Measurements from ENCODE around the gene IL20RA. TPM values are rescaled to one million over a fixed set of nuclear protein-coding genes. Genes with fewer than 3 reads are reported as not detected.
A peak's percentile ranks its signal among the peaks of the same experiment; 100 is the strongest.
"Not testable (repeated sequence)": the region's sequence is repeated elsewhere in the genome, so short reads cannot be mapped to it uniquely, and the experiment has no call there.

The IL20RA gene, protein sequence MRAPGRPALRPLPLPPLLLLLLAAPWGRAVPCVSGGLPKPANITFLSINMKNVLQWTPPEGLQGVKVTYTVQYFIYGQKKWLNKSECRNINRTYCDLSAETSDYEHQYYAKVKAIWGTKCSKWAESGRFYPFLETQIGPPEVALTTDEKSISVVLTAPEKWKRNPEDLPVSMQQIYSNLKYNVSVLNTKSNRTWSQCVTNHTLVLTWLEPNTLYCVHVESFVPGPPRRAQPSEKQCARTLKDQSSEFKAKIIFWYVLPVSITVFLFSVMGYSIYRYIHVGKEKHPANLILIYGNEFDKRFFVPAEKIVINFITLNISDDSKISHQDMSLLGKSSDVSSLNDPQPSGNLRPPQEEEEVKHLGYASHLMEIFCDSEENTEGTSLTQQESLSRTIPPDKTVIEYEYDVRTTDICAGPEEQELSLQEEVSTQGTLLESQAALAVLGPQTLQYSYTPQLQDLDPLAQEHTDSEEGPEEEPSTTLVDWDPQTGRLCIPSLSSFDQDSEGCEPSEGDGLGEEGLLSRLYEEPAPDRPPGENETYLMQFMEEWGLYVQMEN
- total RNA-seq (2014; rRNA removed; shearing (Covaris generic)): 0.26 and 0.28 TPM in 2 replicates

DNA sequence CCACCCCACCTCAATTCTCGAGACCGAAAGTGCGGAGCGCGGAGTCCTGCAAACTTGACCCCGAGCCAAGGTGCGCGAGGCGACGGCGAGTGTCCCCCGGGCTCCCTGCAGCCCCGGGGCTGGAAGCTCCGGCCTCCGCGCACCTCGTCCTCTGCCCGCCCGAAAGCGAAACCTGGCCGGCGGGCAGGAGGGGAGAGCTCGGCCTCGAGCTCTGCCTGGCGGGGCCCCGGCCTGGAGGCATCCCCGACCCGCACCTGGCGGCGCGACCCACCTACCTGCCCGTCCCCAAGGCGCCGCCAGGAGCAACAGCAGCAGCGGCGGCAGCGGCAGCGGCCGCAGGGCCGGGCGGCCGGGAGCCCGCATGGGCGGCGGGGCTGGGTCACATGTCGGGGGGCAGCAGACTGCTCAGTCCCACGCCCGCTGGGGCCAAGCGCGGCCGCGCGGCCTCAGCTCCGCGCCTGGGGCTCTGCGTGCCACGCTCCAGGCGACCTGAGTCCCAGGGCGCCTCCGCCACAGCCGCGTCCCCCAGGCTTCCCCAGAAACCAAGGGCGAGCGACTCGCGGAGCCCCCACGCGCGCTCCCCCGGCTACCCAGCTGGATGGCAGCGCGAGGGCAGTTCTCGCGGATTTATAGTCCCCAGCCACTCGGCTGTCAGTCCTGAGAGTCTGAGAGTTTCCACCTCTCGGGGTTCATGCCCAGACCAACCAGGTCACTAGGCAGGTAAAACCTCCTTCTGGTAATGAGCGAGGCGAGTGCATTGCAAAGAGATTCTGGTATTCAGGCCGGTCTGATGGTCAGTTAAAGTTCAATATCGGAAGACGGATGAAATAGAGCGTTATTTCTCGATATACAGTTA lies at the start of gene IL20RA:
IL20RA (minus strand) TSS at position 600 of the 856 bp plus-strand sequence; CDS start at position 363, 237 bp downstream.
- Histone ChIP-seq H3K4me3 (ENCODE audit: insufficient read depth, low read depth, low read length) (peak within 1 kb of the TSS; percentile 63), H3K36me3 (replicated peaks; ENCODE audit: control insufficient read depth, insufficient read depth, low read length) (no peaks in the 10 kb centered on the region), H3K27me3 (ENCODE audit: control insufficient read depth, insufficient read depth, low read length) (peaks cover 33% of the 10 kb centered on the region)
- peak; percentile 84 for DNase-seq

DNA sequence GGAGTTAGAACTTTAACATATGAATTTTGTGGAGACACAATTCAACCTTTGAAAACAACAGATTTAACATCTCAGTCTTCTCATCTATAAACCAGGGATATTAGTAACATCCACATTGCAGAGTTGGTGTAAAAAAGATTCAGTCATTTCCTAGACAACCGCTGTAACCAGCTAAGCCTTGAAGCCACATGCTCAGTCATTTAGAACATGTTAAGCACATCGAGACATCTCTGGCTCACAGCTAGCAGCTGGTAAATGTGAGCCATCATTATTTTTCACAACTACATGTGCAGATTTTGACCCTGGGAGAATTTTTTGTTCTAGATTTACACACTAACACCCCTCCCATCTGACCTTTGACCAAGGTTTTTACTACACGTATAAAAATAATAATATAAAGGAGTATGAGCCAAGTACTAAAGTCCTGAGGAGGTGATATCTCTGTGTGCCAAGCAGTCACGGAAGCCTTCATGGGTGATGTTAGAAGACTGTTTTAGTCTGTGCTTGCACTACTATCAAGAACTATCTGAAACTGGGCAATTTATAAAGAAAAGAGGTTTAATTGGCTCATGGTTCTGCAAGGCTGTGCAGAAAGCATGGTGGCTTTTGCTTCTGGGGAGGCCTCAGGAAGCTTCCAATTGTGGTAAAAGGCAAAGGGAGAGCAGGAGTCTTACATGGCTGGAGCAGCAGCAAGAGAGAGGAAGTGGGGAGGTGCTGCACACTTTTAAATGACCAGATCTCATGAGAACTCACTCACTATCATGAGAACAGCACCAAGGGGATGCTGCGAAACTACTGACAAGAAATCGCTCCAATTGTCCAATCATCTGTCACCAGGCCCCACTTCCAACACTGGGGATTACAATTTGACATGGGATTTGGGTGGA lies 48.7 kb upstream of the IL20RA start:
- H3K27me3 ChIP-seq (ENCODE audit: control insufficient read depth, insufficient read depth, low read length): no peaks in the 10 kb centered on the region
- DNase-seq: no peak
- no peaks in the 10 kb centered on the region for H3K36me3 ChIP-seq (replicated peaks; ENCODE audit: control insufficient read depth, insufficient read depth, low read length)
- no peak overlapping the region for H3K4me3 ChIP-seq (ENCODE audit: insufficient read depth, low read depth, low read length)

DNA sequence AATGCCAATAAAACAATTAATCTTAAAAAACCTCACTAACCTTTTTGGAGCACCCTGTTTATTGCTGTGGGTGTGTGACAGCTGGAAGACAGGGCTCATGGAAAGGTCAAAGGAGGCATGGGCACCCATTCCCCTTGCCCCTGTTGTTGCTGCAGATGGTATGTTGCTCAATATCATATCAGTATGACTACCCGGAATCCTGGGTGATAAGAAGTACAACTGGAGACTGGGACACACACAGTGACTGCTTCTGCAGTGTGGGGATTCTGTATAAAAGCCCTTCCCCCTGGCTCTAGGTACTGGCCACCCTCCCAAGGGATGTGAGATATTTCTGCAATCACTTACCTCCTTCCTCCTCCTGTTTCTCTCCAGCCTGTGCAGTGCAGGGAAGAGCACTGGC lies 47.3 kb upstream of the IL20RA start:
- no peak for DNase-seq
- Histone ChIP-seq H3K27me3 (ENCODE audit: control insufficient read depth, insufficient read depth, low read length) (no peaks in the 10 kb centered on the region), H3K4me3 (ENCODE audit: insufficient read depth, low read depth, low read length) (no peak overlapping the region), H3K36me3 (replicated peaks; ENCODE audit: control insufficient read depth, insufficient read depth, low read length) (no peaks in the 10 kb centered on the region)

DNA sequence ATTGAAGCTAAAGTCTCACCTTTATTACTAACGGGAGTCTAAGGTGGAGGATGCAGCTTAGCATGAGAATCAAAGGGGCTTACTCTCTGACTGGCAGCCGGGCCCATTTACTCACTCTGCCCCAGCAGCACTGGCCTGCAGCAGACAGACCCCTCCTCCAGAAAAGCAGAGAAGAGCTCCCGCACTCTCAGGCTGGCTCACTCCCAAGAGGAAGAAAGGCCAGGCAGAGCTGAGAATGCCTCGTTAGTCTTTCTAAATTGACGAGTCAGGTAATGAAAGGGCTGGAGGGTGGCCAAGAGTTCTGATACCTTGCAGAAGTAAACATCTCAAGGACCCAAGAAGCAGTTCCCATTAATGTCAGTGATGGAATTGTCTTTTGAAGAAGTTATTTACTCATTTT lies 44.5 kb upstream of the IL20RA start:
- no peaks in the 10 kb centered on the region for H3K36me3 ChIP-seq (replicated peaks; ENCODE audit: control insufficient read depth, insufficient read depth, low read length)
- no peaks in the 10 kb centered on the region for H3K27me3 ChIP-seq (ENCODE audit: control insufficient read depth, insufficient read depth, low read length)
- DNase-seq: no peak
- H3K4me3 ChIP-seq (ENCODE audit: insufficient read depth, low read depth, low read length): no peak overlapping the region

DNA sequence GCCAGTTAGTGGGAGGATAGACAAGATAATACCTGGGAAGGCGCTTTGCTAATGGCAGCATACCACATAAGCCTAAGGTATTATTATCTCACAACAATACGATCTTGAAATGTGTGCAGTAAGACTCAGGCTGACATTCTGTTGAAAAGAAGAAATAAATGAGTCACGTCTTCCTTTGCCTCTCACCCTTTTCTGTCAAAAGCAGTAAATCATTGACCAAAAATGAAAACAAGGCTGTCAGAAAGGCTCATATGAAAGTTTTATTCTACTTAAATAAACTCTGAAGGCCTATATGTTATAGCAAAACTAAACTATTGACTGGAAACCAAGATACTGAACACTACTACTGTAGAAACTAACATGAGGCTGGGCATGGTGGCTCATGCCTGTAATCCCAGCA lies 43.1 kb upstream of the IL20RA start:
- Histone ChIP-seq H3K27me3 (ENCODE audit: control insufficient read depth, insufficient read depth, low read length) (no peaks in the 10 kb centered on the region), H3K4me3 (ENCODE audit: insufficient read depth, low read depth, low read length) (no peak overlapping the region), H3K36me3 (replicated peaks; ENCODE audit: control insufficient read depth, insufficient read depth, low read length) (no peaks in the 10 kb centered on the region)
- DNase-seq: no peak

DNA sequence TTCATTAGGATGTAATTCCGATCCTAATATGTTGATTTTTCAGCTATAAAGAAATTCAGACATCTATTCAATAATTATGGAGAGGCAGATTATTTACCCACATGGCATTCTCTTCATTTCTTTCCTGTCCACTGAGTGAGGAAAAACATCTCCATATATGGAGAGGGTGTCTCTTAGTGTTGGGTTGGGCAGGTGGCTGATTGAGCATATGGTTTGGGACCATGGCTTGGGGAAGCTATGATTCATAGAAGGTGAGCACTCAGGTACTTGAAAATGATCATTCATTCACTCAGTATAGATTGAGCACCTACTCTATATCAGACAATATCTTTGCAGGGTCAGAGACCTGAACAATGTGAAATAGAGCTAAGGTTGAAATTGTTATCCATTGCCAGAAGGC lies 41.3 kb upstream of the IL20RA start:
- Histone ChIP-seq H3K36me3 (replicated peaks; ENCODE audit: control insufficient read depth, insufficient read depth, low read length) (no peaks in the 10 kb centered on the region), H3K27me3 (ENCODE audit: control insufficient read depth, insufficient read depth, low read length) (no peaks in the 10 kb centered on the region), H3K4me3 (ENCODE audit: insufficient read depth, low read depth, low read length) (no peak overlapping the region)
- no peak for DNase-seq

DNA sequence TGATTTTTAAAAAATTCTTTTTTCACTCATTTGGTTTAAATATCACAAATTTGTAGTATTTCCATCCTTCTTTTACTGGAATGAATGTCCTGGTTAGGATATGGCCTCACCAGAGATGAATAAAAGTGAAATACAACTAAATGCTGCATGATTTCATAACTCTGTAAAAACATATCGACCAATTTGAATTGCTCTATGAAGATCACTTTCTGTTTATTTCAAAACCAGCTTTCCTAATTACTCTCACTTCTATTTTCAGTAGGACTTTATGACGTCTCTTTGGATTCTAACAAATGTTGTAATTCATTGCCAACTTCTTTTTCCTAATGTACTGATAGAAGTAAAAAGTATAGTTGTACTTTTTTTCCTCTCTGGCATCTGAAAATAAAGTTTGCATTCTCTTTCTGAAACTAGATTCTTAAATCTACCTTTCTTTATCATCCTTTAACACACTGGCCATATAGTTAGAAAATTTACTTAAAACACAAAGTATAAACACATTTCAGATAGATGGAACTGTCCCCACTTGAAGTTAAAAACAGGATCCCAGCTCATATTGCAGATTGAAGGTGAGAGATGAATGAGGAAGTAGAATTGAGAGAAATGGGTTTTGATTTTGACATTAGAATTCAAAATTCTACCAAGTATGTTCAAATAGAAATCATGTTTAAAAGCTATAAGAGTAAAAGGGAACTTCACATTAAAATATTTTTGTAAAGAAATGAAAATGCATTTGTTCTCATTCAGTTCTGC lies 40.3 kb upstream of the IL20RA start:
- H3K4me3 ChIP-seq (ENCODE audit: insufficient read depth, low read depth, low read length): no peak overlapping the region
- no peaks in the 10 kb centered on the region for H3K27me3 ChIP-seq (ENCODE audit: control insufficient read depth, insufficient read depth, low read length)
- H3K36me3 ChIP-seq (replicated peaks; ENCODE audit: control insufficient read depth, insufficient read depth, low read length): no peaks in the 10 kb centered on the region
- DNase-seq: no peak

DNA sequence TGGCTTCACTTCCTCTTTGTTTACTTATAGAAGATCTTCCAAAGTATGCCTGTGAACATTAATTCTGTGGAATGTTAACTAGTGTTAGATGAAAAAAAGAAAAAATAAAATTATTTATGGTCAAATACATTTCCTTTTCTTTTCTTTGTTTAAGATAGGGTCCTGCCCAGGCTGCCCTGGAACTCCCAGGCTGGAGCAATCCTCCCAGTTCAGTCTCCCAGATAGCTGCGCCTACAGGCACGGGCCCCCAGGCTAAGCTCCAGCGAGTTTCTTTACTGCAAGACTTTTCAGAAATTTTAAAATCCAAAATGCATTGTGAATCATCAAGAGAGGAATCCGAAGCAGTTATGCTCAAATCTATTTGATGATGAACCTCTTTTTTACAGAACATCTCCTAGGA lies 39.3 kb upstream of the IL20RA start:
- DNase-seq: no peak
- Histone ChIP-seq H3K36me3 (replicated peaks; ENCODE audit: control insufficient read depth, insufficient read depth, low read length) (no peaks in the 10 kb centered on the region), H3K4me3 (ENCODE audit: insufficient read depth, low read depth, low read length) (no peak overlapping the region), H3K27me3 (ENCODE audit: control insufficient read depth, insufficient read depth, low read length) (no peaks in the 10 kb centered on the region)

DNA sequence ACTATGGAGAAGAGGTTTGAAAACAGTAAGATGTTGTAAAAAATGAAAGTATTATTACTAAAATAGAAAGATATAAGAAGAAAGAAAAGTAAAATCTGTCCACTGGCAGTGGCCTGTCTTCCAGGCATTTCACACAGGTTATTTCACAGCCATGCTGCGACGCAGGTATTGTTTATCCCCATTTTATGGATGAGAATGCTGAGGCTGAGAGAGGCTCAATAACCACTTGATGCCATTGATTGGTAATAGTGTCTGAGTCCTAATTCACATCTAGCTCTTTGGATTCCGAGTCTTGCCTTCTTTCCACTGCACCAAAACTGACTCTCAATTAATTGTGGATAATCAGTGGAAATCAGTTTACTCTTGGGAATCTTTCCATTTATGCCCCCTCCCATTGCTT lies 37.2 kb upstream of the IL20RA start:
- no peak for DNase-seq
- H3K4me3 ChIP-seq (ENCODE audit: insufficient read depth, low read depth, low read length): no peak overlapping the region
- H3K36me3 ChIP-seq (replicated peaks; ENCODE audit: control insufficient read depth, insufficient read depth, low read length): no peaks in the 10 kb centered on the region
- H3K27me3 ChIP-seq (ENCODE audit: control insufficient read depth, insufficient read depth, low read length): no peaks in the 10 kb centered on the region

DNA sequence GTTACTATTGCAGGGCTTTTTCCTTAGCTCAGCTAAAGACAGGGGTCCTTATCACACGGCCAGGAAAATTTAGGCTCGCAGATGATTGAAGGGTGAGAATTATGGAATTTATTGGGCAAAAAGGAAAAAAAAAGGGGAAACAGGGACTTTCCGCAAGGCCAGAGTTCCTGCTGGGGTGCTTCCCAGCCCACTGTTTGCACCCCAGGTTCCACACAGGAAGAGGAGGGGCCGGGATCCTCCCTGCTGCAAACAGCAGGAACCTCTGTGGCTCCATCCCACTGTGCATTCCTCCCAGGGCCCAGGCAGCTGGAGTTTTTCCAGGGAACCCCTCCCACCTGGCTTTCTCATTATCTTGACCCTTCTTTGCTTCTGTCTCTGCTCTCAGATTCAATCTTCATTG lies 35.9 kb upstream of the IL20RA start:
- H3K4me3 ChIP-seq (ENCODE audit: insufficient read depth, low read depth, low read length): no peak overlapping the region
- no peak for DNase-seq
- no peaks in the 10 kb centered on the region for H3K36me3 ChIP-seq (replicated peaks; ENCODE audit: control insufficient read depth, insufficient read depth, low read length)
- no peaks in the 10 kb centered on the region for H3K27me3 ChIP-seq (ENCODE audit: control insufficient read depth, insufficient read depth, low read length)

DNA sequence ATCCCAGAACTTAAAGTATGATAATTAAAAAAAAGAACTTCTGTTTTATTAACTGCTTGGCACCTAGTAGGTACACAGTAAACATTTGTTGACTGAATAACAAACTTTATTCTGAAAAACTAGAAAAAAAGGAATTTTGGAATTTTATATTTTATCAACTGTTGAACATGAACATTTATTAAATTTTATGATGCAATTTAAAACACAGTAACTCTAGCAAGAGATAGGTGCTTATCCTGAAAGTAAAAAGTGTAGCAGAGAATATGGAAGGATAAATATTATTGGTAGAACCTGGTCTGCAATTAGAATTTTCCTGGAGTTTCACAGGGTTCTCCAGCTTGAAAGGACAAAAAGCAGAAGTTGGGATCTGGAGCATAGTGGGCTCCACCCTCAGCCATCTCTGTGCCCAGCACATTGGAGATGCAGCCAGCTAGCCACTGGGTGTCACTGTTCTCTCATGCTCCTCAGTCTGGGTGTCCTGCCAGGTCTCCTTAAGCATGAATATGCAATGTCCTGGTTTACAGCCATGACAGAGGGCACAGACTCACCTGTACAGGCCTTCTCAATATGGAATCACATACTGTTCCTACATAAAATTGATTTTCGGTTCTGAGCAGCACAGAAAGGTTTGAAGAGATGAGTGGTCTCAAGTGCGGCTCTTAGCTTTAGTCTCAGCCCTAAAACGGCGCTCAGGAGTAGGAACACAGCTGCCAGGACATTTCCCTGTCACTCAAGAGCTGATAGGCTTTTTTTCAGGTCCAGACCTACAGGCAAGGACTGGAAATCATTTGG lies 31.7 kb upstream of the IL20RA start:
- no peaks in the 10 kb centered on the region for H3K36me3 ChIP-seq (replicated peaks; ENCODE audit: control insufficient read depth, insufficient read depth, low read length)

DNA sequence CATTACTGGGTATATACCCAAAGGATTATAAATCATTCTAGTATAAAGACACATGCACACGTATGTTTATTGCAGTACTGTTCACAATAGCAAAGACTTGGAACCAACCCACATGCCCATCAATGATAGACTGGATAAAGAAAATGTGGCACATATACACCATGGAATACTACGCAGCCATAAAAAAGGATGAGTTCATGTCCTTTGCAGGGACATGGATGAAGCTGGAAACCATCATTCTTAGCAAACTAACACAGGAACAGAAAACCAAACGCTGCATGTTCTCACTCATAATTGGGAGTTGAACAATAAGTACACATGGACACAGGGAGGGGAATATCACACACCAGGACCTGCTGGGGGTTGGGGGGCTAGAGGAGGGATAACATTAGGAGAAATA lies 31.0 kb upstream of the IL20RA start:
- not testable (repeated sequence) for DNase-seq; H3K4me3 ChIP-seq (ENCODE audit: insufficient read depth, low read depth, low read length); H3K36me3 ChIP-seq (replicated peaks; ENCODE audit: control insufficient read depth, insufficient read depth, low read length); H3K27me3 ChIP-seq (ENCODE audit: control insufficient read depth, insufficient read depth, low read length)

More for the DNA sequence above, 31.7 kb upstream of the IL20RA start:
- Histone ChIP-seq H3K27me3 (ENCODE audit: control insufficient read depth, insufficient read depth, low read length) (no peaks in the 10 kb centered on the region), H3K4me3 (ENCODE audit: insufficient read depth, low read depth, low read length) (no peak overlapping the region)
- peak; percentile 52 for DNase-seq

DNA sequence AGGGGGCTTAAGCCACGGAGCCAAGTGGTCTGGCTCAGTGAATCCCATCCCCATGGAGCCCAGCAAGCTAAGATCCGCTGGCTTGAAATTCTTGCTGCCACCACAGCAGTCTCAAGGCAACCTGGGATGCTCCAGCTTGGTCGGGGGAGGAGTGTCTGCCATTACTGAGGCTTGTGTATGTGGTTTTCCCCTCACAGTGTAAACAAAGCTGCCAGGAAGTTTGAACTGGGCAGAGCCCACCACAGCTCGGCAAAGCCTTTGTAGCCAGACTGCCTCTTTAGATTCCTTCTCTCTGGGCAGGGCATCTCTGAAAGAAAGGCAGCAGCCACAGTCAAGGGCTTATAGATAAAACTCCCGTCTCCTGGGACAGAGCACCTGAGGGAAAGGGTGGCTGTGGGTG lies 25.5 kb upstream of the IL20RA start:
- Histone ChIP-seq H3K36me3 (replicated peaks; ENCODE audit: control insufficient read depth, insufficient read depth, low read length) (no peaks in the 10 kb centered on the region), H3K4me3 (ENCODE audit: insufficient read depth, low read depth, low read length) (no peak overlapping the region), H3K27me3 (ENCODE audit: control insufficient read depth, insufficient read depth, low read length) (no peaks in the 10 kb centered on the region)
- no peak for DNase-seq

Data from H7 (cell line).